ENCODE measurements around the gene XPA.
"Not testable (repeated sequence)": the region's sequence is repeated elsewhere in the genome, so short reads cannot be mapped to it uniquely, and the experiment has no call there.

Gene XPA

DNA sequence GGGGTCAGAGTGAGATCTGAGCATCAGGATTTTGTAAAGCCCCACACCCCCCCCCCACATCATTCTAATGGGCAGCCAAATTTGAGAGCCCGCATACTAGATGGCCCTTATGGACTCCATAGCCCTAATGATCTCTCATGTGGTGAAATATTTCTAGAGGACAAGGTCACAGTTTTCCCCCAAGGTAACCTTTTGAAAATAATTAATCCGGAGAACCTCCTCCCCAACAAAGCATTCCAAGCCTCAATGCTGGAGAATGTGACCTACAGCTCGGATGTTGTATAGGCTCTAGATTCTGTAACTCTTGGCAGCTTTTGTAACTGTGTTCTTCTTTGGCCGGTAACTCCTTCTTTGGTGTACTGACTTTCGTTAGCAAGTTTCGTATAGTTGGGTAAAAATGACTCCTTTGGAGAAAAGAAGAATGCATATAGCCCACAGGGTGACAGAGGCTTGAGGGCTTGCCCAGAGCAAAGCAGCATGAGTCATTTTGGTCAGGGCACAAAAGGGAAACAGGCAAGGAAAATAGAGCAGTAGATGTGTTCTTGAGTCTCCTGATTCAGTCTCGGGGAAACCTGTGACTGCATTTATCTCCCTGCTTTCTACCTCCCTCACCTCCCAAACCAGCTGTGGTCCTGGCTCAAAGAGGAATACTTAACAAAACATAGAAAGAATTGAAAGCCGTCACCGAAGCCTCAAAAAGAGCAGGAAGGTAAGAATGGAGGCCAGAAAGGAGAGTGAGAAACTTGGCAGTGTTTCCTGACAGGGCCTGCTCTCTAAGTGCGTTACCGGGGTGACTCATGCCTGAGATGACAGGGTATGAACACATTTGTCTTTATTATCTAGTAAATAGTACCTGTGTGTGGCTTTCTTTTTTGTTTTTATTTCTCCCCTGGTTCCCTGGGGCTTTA lies 6.6 kb upstream of the XPA start:
- H3K4me3 ChIP-seq (ENCODE audit: low read length in 2 of 2): peak overlapping the region in 1 of 2 donors; percentile 3
- peaks cover 4% of the 10 kb centered on the region for H3K4me1 ChIP-seq (ENCODE audit: control insufficient read depth, insufficient read depth, low read length)
- peak overlapping the region; percentile 66 for H3K27ac ChIP-seq (ENCODE audit: low read length)
- peak overlapping the region in 1 of 2 donors; percentile 55 for H3K9ac ChIP-seq (ENCODE audit: low read length in 2 of 2)
- H3K36me3 ChIP-seq (ENCODE audit: control insufficient read depth in 2 of 2, insufficient read depth in 2 of 2, low read length in 2 of 2): no peaks in the 10 kb centered on the region
- no peaks in the 10 kb centered on the region for H3K9me3 ChIP-seq (ENCODE audit: control insufficient read depth in 2 of 2, low read length in 2 of 2)
- H3K27me3 ChIP-seq (ENCODE audit: control insufficient read depth in 1 of 2, insufficient read depth in 2 of 2, low read length in 2 of 2): peaks cover 0 to under 1% of the 10 kb centered on the region in 2 donors

GRCh38 chr9:97699824-97700223 lies 2.7 kb upstream of the XPA start:
- H3K9ac ChIP-seq (ENCODE audit: low read length in 2 of 2); H3K27me3 ChIP-seq (ENCODE audit: control insufficient read depth in 1 of 2, insufficient read depth in 2 of 2, low read length in 2 of 2); H3K9me3 ChIP-seq (ENCODE audit: control insufficient read depth in 2 of 2, low read length in 2 of 2); H3K36me3 ChIP-seq (ENCODE audit: control insufficient read depth in 2 of 2, insufficient read depth in 2 of 2, low read length in 2 of 2); H3K4me3 ChIP-seq (ENCODE audit: low read length in 2 of 2); H3K27ac ChIP-seq (ENCODE audit: low read length): not testable (repeated sequence)
- peaks cover 20% of the 10 kb centered on the region for H3K4me1 ChIP-seq (ENCODE audit: control insufficient read depth, insufficient read depth, low read length)

- peaks cover 20% of the 10 kb centered on the region for H3K4me1 ChIP-seq (ENCODE audit: control insufficient read depth, insufficient read depth, low read length)
- not testable (repeated sequence) for H3K9ac ChIP-seq (ENCODE audit: low read length in 2 of 2); H3K27ac ChIP-seq (ENCODE audit: low read length); H3K9me3 ChIP-seq (ENCODE audit: control insufficient read depth in 2 of 2, low read length in 2 of 2); H3K4me3 ChIP-seq (ENCODE audit: low read length in 2 of 2); H3K36me3 ChIP-seq (ENCODE audit: control insufficient read depth in 2 of 2, insufficient read depth in 2 of 2, low read length in 2 of 2); H3K27me3 ChIP-seq (ENCODE audit: control insufficient read depth in 1 of 2, insufficient read depth in 2 of 2, low read length in 2 of 2)
Measured at GRCh38 chr9:97699281-97699680, 2.1 kb upstream of the XPA start.

GRCh38 chr9:97698865-97699264 lies 1.7 kb upstream of the XPA start:
- H3K4me1 ChIP-seq (ENCODE audit: control insufficient read depth, insufficient read depth, low read length): peaks cover 17% of the 10 kb centered on the region
- H3K9ac ChIP-seq (ENCODE audit: low read length in 2 of 2): no peak overlapping the region
- no peaks in the 10 kb centered on the region for H3K27me3 ChIP-seq (ENCODE audit: control insufficient read depth in 1 of 2, insufficient read depth in 2 of 2, low read length in 2 of 2)
- H3K27ac ChIP-seq (ENCODE audit: low read length): no peak overlapping the region
- no peaks in the 10 kb centered on the region for H3K9me3 ChIP-seq (ENCODE audit: control insufficient read depth in 2 of 2, low read length in 2 of 2)
- H3K36me3 ChIP-seq (ENCODE audit: control insufficient read depth in 2 of 2, insufficient read depth in 2 of 2, low read length in 2 of 2): no peaks in the 10 kb centered on the region
- H3K4me3 ChIP-seq (ENCODE audit: low read length in 2 of 2): no peak overlapping the region

DNA sequence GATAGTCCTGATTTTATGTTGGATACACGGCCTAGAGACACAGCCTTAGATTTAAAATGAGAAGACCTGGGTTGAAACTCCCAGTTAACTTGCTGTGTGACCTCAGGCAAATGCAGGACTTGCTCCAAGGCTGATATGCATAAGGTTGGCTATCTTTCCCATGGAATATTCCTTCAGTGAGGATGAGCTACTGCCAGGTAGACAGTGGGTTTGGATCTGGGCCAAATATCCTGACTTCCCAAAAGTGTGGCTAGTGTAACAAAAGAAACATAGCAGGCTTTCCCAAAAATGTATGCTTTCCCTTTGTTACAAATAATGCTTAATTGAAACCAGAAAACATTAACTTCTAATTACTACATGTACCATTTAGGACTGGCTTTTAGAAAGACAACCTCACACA lies 697 bp upstream of the XPA start:
- Histone ChIP-seq H3K4me1 (ENCODE audit: control insufficient read depth, insufficient read depth, low read length) (peaks cover 16% of the 10 kb centered on the region), H3K4me3 (ENCODE audit: low read length in 2 of 2) (peak overlapping the region; percentile 56 to 85), H3K9me3 (ENCODE audit: control insufficient read depth in 2 of 2, low read length in 2 of 2) (no peaks in the 10 kb centered on the region), H3K27me3 (ENCODE audit: control insufficient read depth in 1 of 2, insufficient read depth in 2 of 2, low read length in 2 of 2) (no peaks in the 10 kb centered on the region), H3K9ac (ENCODE audit: low read length in 2 of 2) (peak overlapping the region in 1 of 2 donors; percentile 84), H3K27ac (ENCODE audit: low read length) (peak overlapping the region; percentile 89), H3K36me3 (ENCODE audit: control insufficient read depth in 2 of 2, insufficient read depth in 2 of 2, low read length in 2 of 2) (no peaks in the 10 kb centered on the region)

DNA sequence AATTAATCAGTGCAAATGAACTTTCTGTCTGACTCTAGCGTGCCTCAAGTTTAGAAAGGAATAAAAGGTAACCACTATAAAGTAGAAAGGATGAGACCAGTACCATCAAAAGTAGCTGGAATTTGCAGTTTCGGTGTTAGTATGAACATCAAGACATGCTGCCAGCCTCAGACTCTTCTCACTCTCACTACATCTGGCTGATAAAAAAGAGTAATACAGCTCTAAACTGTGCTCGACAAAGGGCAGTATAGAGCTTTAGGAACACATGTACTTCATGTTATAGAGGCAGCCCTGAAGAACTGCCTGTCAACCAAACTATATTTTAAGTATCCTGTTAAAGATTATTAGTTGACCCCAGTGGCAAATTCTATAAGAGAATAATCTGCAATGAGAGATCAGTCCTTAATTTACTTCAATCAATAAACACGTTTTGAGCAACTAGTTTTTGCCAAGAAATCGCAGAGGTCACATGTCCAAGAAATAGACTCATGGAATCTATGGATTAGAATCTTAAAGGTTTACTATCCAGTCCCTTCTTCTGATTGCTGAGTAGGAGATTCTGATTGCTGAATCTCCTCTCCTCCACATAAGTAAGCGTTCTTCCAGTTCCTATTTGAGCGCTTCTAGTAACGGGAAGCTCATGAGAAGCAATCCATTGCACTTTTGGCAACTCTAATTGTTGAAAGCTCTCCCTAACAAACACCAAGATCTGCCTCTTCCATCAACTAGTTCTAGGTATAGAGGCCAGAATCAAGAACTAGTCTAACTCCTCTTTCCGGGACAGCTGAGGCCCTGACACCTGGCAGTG lies 941 bp downstream of the XPA start:
- Histone ChIP-seq H3K27me3 (ENCODE audit: control insufficient read depth in 1 of 2, insufficient read depth in 2 of 2, low read length in 2 of 2) (no peaks in the 10 kb centered on the region), H3K9ac (ENCODE audit: low read length in 2 of 2) (peak overlapping the region; percentile 79 to 84), H3K4me3 (ENCODE audit: low read length in 2 of 2) (peak overlapping the region; percentile 56 to 85), H3K4me1 (ENCODE audit: control insufficient read depth, insufficient read depth, low read length) (peaks cover 16% of the 10 kb centered on the region), H3K27ac (ENCODE audit: low read length) (peak overlapping the region; percentile 89), H3K9me3 (ENCODE audit: control insufficient read depth in 2 of 2, low read length in 2 of 2) (no peaks in the 10 kb centered on the region), H3K36me3 (ENCODE audit: control insufficient read depth in 2 of 2, insufficient read depth in 2 of 2, low read length in 2 of 2) (no peaks in the 10 kb centered on the region)

- peak overlapping the region in 1 of 2 donors; percentile 79 for H3K9ac ChIP-seq (ENCODE audit: low read length in 2 of 2)
- no peaks in the 10 kb centered on the region for H3K27me3 ChIP-seq (ENCODE audit: control insufficient read depth in 1 of 2, insufficient read depth in 2 of 2, low read length in 2 of 2)
Measured at GRCh38 chr9:97695390-97695789, 1.8 kb downstream of the XPA start.

DNA sequence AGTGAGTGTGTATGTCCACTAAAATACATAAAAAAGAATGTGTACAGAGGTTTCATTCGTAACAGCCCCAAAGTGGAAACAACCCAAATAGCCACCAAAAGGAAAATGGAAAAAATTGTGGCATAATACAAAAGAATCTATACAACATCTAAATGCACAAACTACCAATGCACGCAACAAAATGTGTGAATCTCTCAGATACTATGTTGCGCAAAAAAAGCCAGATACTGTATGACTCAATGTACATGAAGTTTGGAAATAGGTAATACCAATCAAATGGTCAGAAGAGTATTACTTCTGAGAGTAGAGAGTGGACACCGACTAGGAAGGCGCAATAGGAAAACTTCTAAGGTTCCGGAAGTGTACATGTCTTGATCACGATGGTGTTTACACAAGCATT lies 2.4 kb downstream of the XPA start:
- Histone ChIP-seq H3K27ac (ENCODE audit: low read length) (no peak overlapping the region), H3K36me3 (ENCODE audit: control insufficient read depth in 2 of 2, insufficient read depth in 2 of 2, low read length in 2 of 2) (peaks cover 0 to 4% of the 10 kb centered on the region in 2 donors), H3K9ac (ENCODE audit: low read length in 2 of 2) (no peak overlapping the region), H3K4me1 (ENCODE audit: control insufficient read depth, insufficient read depth, low read length) (peaks cover 16% of the 10 kb centered on the region), H3K27me3 (ENCODE audit: control insufficient read depth in 1 of 2, insufficient read depth in 2 of 2, low read length in 2 of 2) (no peaks in the 10 kb centered on the region), H3K9me3 (ENCODE audit: control insufficient read depth in 2 of 2, low read length in 2 of 2) (no peaks in the 10 kb centered on the region), H3K4me3 (ENCODE audit: low read length in 2 of 2) (peak overlapping the region in 1 of 2 donors; percentile 35)

More at GRCh38 chr9:97695390-97695789, 1.8 kb downstream of the XPA start:
- Histone ChIP-seq H3K36me3 (ENCODE audit: control insufficient read depth in 2 of 2, insufficient read depth in 2 of 2, low read length in 2 of 2) (peaks cover 0 to 4% of the 10 kb centered on the region in 2 donors), H3K27ac (ENCODE audit: low read length) (no peak overlapping the region), H3K9me3 (ENCODE audit: control insufficient read depth in 2 of 2, low read length in 2 of 2) (no peaks in the 10 kb centered on the region), H3K4me3 (ENCODE audit: low read length in 2 of 2) (peak overlapping the region; percentile 56 to 85), H3K4me1 (ENCODE audit: control insufficient read depth, insufficient read depth, low read length) (peaks cover 16% of the 10 kb centered on the region)

DNA sequence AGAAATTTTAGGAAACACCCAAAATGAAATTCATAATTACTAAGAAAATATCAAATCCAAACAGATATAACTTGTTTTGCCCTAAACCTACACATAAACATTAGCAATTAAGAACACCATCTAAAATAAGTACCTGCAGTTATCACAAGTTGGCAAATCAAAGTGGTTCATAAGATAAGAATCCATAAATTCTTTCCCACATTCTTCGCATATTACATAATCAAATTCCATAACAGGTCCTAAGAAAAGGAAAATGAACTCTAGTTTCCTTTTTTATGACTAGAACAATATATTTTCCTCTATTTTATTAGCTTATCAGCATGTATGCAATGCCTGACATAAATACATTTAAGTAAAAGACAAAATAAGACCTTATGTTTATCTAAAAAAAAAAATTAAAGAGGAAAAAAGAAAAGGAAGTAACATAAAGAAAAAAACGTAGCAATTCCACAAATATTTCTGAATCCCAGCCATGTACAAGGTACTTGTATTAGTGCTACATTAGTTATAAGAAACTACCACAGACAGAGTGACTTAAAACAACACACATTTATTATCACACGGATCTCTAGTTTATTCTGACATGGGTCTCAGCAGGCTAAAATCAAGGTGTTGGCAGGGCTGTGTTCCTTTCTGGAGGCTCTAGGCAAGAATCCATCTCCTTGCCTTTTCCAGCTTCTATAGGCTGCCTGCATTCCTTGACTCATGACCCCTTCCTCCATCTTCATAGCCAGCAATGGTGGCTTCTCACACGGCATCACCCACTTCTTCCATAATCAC lies 7.5 kb downstream of the XPA start:
- Histone ChIP-seq H3K36me3 (ENCODE audit: control insufficient read depth in 2 of 2, insufficient read depth in 2 of 2, low read length in 2 of 2) (peaks cover 11 to 27% of the 10 kb centered on the region in 2 donors), H3K4me1 (ENCODE audit: control insufficient read depth, insufficient read depth, low read length) (no peaks in the 10 kb centered on the region)

DNA sequence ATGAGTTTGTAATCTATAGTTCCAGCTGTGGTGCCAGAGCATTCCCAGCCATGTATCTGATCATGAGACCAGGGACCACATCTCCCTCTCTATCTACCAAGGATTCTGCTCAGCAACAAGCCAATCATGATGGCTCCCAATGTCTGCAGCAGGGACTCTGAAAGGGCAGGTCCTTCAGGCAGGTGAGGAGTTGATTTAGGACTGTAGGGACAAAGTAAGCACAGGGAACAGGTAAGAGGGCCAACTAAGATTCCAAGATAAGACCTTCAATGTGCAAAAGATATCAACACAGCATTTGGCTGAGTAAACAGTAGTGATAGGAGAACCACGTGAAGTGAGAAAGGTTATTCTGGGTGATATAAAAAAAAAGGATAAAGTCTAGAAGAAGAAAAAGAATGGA lies 8.5 kb downstream of the XPA start:
- Histone ChIP-seq H3K4me1 (ENCODE audit: control insufficient read depth, insufficient read depth, low read length) (no peaks in the 10 kb centered on the region), H3K4me3 (ENCODE audit: low read length in 2 of 2) (no peak overlapping the region), H3K27ac (ENCODE audit: low read length) (no peak overlapping the region), H3K27me3 (ENCODE audit: control insufficient read depth in 1 of 2, insufficient read depth in 2 of 2, low read length in 2 of 2) (no peaks in the 10 kb centered on the region), H3K36me3 (ENCODE audit: control insufficient read depth in 2 of 2, insufficient read depth in 2 of 2, low read length in 2 of 2) (peaks cover 17 to 31% of the 10 kb centered on the region in 2 donors), H3K9ac (ENCODE audit: low read length in 2 of 2) (no peak overlapping the region), H3K9me3 (ENCODE audit: control insufficient read depth in 2 of 2, low read length in 2 of 2) (no peaks in the 10 kb centered on the region)

More for the DNA sequence above, 7.5 kb downstream of the XPA start:
- H3K27ac ChIP-seq (ENCODE audit: low read length): no peak overlapping the region
- H3K9ac ChIP-seq (ENCODE audit: low read length in 2 of 2): no peak overlapping the region
- H3K4me3 ChIP-seq (ENCODE audit: low read length in 2 of 2): no peak overlapping the region
- no peaks in the 10 kb centered on the region for H3K9me3 ChIP-seq (ENCODE audit: control insufficient read depth in 2 of 2, low read length in 2 of 2)
- no peaks in the 10 kb centered on the region for H3K27me3 ChIP-seq (ENCODE audit: control insufficient read depth in 1 of 2, insufficient read depth in 2 of 2, low read length in 2 of 2)
